Epithelial cell of esophagus (primary cell): ENCODE measurements around the gene SCFD2.
A peak's percentile ranks its signal among the peaks of the same experiment; 100 is the strongest.
"Not testable (repeated sequence)": the region's sequence is repeated elsewhere in the genome, so short reads cannot be mapped to it uniquely, and the experiment has no call there.

Source experiments
- DNase-seq: peaks from one replicate; pipeline ENCODE4 v3.0.0; 2010; ENCODE audit warnings: low read depth
- H3K4me3 ChIP-seq: 2 replicates; pipeline ENCODE4 v1.5.1; 2011; ENCODE audit warnings: mild to moderate bottlenecking, low read length, control low read depth
- TF ChIP-seq, protein P1 (sequence below): IDR thresholded peaks from 2 replicates; pipeline ENCODE4 v1.5.1; 2011; ENCODE audit warnings: low read depth, mild to moderate bottlenecking, low read length, control low read depth, inconsistent platforms; ENCODE audit not compliant: insufficient read depth; ENCODE audit errors: missing control alignments

The SCFD2 gene

DNA sequence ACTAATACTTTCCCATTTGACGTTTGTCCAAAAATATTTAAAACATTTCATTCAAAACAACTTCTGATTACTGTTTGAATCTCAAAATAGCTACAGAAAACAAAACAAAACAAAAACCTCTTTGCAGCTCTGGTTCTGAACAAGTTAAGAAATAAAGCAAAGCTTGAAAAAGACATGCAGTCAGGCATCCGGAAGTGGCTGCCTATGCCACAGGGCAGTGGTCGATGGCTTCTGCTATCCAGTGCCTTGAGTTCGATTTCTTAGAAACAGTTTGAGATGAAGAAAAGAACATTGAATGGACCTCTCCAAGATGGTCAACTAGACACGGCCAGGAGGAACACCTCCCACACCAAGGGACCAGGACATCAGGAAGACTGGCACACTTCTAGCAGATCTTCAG lies 125.3 kb downstream of the SCFD2 start:
- no peak for DNase-seq
- H3K4me3 ChIP-seq = no peak overlapping the region
- TF ChIP-seq, protein P1, sequence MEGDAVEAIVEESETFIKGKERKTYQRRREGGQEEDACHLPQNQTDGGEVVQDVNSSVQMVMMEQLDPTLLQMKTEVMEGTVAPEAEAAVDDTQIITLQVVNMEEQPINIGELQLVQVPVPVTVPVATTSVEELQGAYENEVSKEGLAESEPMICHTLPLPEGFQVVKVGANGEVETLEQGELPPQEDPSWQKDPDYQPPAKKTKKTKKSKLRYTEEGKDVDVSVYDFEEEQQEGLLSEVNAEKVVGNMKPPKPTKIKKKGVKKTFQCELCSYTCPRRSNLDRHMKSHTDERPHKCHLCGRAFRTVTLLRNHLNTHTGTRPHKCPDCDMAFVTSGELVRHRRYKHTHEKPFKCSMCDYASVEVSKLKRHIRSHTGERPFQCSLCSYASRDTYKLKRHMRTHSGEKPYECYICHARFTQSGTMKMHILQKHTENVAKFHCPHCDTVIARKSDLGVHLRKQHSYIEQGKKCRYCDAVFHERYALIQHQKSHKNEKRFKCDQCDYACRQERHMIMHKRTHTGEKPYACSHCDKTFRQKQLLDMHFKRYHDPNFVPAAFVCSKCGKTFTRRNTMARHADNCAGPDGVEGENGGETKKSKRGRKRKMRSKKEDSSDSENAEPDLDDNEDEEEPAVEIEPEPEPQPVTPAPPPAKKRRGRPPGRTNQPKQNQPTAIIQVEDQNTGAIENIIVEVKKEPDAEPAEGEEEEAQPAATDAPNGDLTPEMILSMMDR = no peak

DNA sequence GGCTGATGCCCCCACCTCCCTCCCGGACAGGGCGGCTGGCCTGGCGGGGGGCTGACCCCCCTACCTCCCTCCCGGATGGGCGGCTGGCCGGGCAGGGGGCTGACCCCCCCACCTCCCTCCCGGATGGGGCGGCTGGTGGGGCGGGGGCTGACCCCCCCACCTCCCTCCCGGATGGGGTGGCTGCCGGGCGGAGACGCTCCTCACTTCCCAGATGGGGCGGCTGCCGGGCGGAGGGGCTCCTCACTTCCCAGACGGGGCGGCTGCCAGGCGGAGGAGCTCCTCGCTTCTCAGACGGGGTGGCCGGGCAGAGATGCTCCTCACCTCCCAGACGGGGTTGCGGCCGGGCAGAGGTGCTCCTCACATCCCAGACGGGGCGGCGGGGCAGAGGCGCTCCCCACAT lies 127.5 kb downstream of the SCFD2 start:
- not testable (repeated sequence) for DNase-seq, H3K4me3 ChIP-seq

DNA sequence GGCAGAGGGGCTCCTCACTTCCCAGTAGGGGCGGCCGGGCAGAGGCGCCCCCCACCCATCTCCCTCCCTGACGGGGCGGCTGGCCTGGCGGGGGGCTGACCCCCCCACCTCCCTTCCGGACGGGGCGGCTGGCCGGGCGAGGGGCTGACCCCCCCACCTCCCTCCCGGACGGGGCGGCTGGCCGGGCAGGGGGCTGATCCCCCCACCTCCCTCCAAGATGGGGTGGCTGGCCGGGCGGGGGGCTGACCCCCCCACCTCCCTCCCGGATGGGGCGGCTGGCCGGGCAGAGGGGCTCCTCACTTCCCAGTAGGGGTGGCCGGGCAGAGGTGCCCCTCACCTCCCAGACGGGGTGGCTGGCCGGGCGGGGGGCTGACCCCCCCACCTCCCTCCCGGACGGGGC lies 128.1 kb downstream of the SCFD2 start:
- H3K4me3 ChIP-seq, DNase-seq: not testable (repeated sequence)

DNA sequence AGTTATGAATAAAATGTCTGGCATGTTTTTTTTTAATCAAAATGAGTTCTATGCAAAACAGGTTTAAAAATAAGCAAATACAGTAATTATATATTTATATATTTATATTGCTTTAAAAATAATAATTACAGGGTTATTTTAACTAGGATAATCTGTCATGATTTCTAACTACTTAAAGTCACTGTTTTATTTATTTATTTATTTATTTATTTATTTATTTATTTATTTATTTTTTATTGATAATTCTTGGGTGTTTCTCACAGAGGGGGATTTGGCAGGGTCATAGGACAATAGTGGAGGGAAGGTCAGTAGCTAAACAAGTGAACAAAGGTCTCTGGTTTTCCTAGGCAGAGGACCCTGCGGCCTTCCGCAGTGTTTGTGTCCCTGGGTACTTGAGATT lies 129.2 kb downstream of the SCFD2 start:
- not testable (repeated sequence) for DNase-seq, H3K4me3 ChIP-seq

DNA sequence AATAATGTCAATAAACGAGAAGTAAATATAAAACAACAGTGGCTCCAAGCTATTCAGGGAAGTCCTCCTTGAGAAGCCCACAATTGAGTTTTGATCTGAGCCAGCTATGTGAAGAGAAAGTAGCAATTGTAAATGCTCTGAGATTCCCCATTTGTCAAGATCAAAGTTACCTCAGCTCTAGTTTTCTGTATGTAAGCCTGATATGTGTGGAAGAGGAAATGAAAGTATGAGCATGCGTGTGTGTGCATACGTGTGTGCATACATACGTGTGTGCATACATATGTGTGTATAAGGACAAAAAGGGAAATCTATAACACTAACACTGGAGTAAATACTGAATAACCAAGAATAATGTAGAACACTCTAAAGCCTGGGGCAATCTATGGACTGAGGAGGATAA lies 130.3 kb downstream of the SCFD2 start:
- DNase-seq = no peak
- no peak overlapping the region for H3K4me3 ChIP-seq
- TF ChIP-seq, protein P1 = no peak

DNA sequence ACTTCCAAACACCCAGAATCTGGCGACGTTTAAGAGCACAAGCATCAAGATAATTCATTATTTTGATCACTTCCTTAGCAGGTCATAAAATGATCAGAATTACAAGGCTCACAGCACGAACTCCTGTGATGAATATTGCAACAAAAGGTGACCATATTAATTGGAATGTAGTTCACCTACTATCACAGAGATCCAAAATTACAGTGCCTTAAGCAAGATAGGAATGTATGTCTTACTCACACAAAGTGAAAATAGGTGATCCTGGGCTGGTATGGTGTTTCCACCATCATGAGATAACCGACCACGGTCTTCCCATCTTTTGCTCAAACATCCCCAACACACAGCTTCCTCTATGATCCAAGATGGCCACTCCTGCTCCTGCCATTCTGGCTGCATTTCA lies 131.2 kb downstream of the SCFD2 start:
- peak; percentile 79 for DNase-seq
- no peak overlapping the region for H3K4me3 ChIP-seq
- TF ChIP-seq, protein P1 = no peak

DNA sequence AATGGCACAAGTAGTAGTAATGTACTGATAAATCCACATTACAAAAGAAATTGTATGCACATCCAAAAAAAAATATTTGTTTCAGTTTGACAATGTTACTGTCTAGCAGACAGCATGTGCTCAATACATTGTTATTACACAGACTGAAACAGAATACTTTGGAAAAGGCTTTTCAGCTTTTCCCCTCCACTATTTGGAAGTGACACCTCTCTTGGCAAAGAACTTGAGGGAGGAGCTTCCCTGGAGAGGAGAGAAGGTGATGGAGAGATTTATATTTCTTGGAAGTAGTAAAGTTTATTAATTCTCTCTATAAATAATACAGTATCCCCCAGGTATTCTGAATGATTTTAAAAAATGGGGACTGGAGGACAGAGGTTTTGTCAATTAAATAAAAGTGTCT lies 131.8 kb downstream of the SCFD2 start:
- DNase-seq = no peak
- no peak overlapping the region for H3K4me3 ChIP-seq
- TF ChIP-seq, protein P1 = no peak

DNA sequence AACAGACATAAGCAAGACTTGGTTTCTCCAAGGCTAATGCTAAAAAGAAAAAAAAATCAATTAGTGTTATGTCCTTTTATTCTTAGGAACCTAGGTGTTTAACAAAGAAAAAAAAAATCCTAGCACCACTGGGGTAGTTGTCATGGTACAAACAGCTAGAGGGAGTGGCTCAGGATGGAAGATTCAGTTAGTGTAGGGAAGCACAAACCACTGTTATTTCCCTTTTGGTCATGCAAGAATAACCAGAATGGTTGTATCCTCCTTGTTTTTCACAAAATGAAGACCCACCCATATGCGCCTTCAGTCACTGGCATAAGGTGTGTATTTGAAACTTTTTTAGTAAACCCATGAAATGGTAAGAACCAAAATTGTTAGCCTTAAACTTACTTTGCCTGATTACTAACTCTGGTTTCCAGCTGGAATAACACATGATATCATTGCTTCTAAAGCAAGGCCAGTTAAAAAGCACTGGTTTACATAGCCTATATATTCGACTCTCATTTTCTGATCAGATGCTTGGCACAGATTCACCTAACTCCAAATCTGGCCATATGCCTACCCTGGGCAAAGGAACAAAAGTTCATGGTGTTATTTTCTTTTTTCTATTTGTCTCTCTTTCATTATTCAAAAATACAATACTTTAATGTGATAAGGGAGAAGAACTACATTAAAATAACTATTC lies 132.6 kb downstream of the SCFD2 start:
- no peak overlapping the region for H3K4me3 ChIP-seq
- TF ChIP-seq, protein P1 = no peak
- no peak for DNase-seq

DNA sequence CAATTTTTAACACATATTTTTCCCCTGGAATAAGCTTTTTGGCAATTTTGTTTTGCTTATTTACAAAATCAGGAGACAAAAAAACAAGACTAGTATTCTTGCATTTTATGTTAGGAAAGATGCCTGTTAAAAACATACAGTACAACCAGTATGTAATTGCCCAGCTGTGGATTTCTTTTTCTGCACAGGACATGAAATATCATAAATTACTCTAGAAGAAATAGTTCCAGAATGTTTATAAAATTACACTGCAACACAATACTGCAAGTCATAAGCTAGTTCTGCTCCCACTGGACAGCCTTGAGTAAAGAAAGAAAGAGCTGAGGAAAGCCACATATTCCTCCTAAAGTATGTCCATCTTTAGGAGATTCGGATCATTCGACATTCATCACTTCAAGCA lies 133.5 kb downstream of the SCFD2 start:
- TF ChIP-seq, protein P1 = no peak
- H3K4me3 ChIP-seq = no peak overlapping the region

More for the DNA sequence above, 133.5 kb downstream of the SCFD2 start:
- DNase-seq = no peak
